GM19438 (cell line): ENCODE data around the gene TMEM272.
A peak's percentile ranks its signal among the peaks of the same experiment; 100 is the strongest.
"Not testable (repeated sequence)": the region's sequence is repeated elsewhere in the genome, so short reads cannot be mapped to it uniquely, and the experiment has no call there.

ENCODE experiments used
- ATAC-seq: cut with Tn5 transposase; IDR thresholded peaks from one replicate; pipeline ENCODE4 v1.9.1; 2021; ENCODE audit warnings: low read depth; ENCODE audit not compliant: unreplicated experiment

TMEM272 gene

DNA sequence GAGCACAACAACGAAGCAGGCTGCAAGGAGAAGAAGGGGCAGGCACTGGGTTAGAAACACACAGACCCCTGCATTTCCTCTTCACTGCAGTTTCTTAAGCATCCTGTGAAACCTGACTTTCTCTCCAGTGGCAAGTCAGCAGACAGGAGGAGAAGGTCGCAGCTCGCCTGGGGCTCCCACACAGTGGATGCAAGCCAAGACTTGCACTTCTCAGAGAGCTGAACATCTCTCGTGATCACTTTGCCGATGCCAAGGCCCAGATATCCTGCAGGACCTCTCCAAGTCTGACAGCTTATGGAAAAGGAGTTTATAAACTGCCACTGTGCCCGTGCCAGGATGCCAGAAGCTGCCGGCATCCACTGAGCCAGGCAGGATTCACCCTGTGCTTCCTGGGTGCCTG lies 18.4 kb downstream of the TMEM272 start:
- ATAC-seq, result no peak

DNA sequence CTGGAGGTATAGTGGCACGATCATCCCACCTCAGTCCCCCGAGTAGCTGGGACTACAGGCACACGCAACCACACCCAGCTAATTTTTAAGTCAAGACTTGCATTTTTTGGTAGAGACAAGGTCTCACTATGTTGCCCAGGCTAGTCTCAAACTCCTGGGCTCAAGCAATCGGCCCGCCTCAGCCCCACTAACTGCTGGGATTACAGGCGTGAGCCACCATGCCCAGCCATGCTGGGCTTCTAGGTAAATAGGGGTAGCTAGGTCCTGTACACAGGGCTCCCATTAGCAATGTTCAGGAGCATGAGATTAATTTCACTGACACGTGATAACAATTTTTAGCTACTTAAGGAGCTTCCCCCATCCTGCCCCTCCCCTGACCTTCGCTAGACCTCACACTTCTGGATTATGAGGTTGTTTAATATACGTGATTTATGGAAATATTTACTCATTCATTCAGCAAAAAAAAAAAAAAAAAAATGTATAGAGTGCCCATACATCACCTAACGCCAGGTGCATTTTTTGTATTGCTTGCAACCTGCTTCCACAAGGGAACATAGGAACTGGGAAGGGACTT lies 19.2 kb downstream of the TMEM272 start:
- no peak for ATAC-seq

DNA sequence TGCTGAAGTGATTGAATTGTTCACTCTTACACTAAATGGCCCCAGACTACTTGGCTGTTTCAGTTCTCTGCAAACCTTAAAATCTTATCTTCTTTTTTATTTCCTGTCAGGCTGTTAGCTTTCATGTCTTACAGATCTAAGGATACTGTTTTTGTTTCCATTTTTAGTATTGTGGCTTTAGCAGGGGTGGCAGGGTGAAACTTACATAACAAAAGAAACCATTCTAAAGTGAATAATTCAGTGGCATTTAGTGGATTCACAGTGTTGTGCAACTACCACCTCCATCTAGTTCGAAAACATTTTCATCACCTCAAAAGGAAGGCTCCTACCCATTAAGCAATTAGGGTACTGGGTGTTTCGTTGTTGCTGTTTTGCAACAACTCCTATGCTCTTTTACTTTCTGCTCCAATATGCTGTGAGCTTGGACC lies 19.8 kb downstream of the TMEM272 start:
- no peak for ATAC-seq

DNA sequence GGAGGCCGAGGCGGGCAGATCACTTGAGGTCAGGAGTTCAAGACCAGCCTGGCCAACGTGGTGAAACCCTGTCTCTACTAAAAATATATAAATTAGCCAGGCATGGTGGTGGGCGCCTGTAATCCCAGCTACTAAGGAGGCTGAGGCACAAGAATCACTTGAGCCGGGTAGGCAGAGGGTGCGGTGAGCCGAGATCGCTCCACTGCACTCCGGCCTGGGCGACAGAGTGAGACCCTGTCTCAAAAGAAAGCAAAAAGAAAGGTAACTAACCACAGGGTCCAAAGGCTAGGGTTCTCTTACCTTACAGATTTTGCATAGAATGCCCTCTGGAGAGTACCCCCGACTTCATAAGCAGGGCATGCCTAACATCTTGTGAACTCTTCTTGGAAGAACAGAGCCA lies 20.3 kb downstream of the TMEM272 start:
- ATAC-seq, result not testable (repeated sequence)

DNA sequence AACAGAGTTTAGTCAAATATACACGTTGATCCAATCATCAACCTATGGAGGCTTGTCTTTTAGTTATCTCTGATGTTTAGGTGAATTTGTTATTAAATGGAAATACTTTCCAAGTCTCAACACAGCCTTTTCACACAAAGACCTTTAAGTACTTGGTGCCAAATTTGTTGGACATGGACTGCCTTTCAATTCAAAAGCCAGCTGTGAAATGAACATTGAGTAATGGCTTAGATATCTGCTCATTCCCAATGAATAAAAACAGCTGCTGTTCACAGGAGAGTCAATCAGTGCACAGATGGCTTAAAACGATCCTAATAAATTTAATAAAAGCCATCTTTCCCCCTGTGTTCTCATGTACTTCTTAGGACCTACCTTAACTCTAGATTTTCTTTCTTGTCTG lies 21.1 kb downstream of the TMEM272 start:
- ATAC-seq, result no peak

DNA sequence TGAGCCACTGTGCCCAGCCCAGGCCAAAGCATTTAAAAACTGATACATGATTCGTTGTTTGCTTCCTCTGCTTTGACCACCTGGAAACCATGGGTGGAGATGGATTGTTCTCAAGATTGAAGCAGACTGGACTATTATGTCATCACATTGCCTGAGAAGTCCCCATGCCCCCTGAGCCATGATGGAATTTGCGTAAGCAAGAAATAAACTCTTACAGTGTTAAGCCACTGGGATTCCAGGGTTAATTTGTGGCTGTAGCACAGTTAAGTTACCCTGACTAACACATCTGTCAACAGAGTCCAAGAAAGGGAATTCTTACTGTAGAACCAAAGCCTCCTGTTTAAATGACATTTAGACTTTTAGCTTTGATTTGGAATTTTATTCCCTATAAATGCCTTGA lies 21.6 kb downstream of the TMEM272 start:
- no peak for ATAC-seq

DNA sequence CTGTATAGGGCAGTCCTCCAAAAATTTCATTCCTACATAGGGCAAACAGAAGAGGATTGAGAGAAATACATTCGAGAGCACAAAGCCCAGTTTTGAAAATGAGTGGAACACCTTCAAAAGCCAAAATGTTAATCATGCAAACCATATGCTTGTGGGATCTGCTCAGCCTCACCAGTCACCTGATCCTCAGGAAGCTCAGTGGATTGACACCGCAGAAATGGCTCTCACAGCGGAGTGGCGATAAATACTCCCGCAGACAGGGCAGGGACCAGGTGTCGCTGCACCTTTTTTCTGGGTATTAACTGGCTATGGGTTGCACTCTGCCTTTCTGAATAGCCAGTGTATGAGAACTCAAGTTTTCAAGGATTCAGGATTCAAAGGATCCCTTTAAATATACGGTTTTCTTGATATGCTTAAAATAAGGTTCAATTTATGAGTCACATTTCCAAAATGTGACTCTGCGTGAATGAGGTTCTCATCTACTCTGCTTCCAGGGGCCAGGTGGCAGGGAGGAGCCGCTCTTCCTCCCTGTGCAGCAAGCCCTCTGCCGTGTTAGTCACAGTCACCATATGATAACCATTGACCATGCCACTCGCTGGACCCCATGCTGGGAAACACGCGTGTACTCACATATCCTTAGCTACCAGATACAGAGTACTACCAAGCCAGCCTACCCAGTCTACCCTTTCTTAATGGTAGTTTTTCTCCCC lies 22.7 kb downstream of the TMEM272 start:
- ATAC-seq, result no peak

DNA sequence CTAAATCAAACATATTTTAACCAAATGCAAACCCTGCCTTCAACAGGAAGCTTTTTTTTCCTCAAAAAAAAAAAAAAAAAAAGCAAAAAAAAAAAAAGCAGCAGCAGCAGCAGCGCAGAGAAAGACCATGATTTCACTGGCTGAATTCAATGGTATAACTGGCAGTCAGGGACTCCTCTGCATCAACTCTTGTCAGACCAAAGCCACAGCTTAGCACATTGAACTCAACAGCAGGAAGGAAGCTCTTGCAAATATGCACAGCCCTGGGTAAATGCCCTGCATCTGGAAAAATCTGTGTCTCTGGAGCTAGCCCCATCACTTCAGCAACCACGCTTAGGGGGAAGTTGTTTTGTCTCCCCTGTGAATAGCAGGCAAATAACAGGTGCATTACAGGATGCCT lies 23.4 kb downstream of the TMEM272 start:
- ATAC-seq, result no peak

DNA sequence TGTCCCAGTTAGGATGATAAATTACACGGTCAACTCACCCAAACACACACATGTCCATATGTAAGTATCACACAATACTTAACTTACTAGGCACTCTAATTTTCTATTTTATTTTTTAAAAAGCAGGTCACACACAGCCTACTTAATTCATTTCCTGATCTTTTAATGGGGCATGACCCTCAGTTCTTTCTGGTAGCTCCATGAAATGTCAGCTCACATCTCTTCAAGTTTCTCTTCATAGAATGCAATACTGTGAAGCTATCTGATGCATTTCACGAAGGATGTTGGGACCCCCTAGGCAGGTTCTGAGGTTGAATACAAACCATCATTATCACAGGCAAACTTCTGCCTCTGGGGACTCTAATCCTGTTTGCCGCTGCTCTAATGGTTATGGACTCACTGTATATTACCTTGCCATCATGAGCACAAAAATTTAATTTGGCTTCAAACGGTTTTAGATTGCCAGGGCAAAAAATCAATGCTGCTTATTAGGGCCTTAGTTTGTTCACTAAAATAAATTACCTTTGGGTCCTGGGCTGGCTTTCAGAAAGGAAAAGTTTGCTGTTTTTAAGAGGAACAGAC lies 24.9 kb downstream of the TMEM272 start:
- no peak for ATAC-seq

DNA sequence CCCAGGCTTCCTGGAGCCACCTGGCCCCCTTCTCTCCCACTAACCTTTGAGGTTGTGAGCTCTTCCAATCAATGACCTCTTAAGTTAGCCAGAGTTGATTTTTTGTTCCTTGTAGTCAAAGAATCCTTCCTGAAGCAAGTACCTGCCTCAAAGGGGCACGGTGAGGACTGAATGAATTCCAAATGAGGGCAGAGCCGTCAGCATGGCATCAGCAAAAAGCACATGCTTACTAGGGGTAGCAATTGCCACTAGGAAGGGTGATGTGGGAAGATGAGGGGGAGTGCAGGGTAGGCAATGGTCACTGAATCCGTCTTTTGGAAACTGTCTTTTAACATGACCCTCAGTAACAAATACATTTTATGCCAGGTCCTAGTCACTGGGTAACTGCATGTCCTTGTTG lies 25.4 kb downstream of the TMEM272 start:
- ATAC-seq, result no peak

DNA sequence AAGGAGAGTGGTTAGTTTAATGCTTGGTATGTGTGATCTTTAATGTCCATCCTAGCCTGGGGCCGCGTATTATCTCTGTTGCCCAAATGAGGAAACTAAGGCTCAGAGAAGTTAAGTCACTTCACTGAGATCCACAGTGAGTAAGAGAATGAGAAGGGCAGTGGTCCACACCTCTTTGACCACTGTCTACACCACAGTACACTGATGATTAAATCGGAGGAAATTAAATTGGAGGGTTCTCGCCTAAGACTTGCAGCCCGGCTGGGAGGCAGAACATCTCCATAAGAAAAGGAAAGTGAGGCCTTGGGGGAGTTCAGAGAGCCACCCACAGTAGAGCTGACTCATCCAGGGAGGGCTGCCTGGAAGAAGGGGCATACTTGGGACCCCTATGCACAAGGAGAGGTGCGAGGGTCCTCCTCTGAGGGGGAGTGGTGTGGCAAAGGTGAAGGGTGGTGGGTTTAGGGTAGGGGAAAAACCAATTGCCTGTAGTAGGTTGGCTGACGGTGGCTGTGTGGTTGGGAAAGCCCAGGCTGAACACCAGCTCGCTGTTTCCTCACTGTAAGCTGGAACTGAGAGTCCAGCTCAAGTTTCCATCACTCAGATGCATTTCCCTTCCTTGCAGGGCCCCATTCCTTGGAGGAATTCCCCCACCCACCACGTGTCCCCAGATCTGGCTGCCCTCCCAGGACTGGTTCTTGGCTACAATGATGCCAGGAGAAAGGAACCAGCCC lies 26.0 kb downstream of the TMEM272 start:
- ATAC-seq, result no peak

DNA sequence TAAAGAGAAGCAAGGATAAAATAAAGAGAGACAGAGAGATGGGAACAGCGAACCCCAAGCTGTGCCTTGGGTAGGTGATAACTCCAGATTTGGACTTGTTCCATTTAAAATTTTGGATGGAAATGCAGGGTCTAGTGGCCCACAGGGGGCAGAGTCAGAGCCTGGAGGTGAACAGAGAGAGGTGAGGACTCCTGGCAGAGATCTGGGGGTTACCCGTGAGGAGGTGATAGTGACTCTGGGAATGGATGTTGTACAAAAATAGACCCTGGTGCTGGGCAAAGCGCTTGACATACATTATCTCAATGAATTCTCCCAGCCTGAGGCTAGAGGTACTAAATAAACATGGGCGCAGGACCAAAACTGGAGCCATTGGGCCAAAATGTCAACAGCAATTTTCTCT lies 26.7 kb downstream of the TMEM272 start:
- no peak for ATAC-seq

DNA sequence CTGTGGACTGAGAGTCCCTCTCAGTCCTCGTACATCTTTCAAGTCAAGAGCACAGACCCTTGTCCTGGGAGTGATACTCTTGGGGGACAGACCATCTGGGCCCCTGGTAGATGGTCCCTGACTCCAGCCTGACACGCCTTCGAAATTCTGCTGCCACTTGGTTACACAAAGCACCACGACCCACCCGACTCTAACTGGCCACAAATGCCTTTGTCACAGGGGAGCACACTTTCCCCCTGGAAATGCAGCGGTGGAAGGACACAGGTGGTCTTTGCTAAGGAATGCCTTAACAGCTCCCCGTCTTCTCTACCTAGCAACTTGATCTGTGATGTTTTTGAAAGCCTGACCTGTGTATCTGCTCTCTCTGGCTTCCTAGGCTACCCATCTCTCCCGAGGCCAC lies 27.3 kb downstream of the TMEM272 start:
- ATAC-seq, result no peak

DNA sequence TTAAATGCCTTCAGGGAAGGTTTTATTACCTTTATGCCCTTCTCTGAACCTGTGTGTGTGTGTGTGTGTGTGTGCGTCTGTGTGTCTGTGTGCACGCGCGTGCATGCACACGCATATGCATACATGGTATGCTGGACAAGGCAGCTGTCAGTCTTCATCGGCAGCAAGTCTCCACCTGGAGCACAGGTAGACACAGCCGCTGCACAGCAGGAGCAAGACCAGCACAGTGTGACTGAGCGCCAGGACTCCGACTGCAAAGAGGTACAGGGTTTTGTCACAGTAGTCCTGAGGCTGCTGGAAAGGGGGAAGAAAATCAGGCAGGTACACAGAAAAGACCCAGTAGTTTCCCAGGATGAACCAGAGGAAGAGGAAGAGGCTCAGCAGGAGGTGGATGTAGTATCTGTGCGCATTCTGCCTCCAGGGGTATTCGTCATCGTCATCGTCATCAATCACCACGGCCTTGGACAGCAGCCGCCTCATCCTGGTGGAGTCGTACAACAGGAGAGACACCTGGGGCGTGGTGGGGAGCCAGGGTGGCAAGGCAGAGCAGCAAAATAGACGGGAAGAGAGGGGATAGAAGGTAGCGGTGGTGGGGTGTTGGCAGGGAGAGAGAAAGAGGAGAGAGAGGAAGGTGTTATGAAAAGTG lies 28.2 kb downstream of the TMEM272 start:
- no peak for ATAC-seq

DNA sequence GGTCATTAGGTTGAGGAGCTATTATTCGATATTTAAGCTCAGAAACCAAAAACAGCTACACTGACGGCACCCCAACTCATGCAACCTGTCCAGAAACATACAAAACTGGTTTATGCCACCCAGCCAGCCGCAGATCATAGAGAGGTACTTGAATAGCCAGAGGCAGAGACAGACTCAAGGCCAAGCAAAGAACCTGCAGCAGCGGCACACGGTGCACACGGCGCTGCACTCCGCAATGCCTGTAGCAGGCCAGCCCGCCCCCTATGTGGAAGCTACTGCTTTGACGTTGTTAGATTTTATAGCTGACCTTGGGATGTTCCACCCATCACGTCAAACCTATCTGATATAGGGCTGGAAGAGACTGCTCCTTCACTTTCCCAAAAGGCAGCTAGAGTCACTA lies 29.1 kb downstream of the TMEM272 start:
- no peak for ATAC-seq

DNA sequence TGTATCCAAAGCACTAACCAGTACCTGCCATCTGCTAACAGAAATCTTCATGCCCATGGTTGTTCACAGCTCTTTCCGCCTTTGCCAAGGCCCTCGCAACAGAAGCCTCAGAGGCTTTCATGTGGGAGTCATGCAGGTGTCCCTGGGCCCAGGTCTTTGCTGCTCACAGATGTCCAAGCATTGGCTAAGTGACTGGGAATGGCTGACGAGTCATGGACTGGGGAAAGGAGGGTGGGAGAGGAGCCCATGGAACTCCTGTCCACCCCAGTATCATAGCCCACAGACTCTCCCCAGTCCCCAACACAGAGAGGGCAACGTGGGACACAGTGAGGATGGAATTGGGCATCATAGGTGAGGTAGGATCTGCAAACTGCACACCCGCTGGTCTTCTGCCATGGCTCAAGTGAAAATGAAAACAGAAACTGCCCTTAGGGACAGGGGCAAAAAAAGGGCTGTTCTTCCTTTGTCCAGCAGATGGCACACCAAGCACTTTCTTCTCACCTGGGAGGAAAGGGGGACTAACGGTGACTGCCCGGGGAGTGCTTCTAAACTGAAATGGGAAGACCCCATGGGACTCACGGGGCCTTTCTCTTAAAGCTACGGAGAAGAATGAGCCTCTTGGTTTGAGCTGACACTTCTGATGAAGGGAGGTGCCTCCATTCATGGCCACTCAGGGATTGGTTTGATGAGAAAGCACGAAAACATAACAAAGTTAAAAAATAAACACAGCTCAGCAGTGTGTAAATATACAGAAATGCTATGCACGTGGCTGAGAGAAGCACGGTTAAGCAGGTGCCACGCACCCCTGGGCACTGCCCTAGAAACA lies 29.9 kb downstream of the TMEM272 start:
- peak; percentile 84 for ATAC-seq

DNA sequence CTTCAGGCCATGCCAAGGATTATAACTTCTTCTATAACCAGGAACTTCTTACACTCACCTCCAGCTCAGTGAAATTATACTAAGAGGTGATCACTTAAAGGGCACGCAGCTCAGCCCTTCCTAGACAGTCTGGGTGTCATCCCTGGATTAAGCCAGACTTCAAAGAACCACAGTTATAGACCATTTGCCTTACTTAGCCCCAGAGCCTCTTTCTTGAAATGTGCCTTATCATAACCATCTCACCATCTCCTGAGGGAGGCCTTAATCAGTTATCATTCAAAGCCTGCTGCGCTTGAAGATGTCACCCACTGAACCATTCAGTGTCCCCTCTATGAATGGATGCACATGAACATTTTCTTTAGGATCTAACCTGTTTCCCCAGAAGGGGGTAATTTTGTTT lies 30.9 kb downstream of the TMEM272 start:
- no peak for ATAC-seq

DNA sequence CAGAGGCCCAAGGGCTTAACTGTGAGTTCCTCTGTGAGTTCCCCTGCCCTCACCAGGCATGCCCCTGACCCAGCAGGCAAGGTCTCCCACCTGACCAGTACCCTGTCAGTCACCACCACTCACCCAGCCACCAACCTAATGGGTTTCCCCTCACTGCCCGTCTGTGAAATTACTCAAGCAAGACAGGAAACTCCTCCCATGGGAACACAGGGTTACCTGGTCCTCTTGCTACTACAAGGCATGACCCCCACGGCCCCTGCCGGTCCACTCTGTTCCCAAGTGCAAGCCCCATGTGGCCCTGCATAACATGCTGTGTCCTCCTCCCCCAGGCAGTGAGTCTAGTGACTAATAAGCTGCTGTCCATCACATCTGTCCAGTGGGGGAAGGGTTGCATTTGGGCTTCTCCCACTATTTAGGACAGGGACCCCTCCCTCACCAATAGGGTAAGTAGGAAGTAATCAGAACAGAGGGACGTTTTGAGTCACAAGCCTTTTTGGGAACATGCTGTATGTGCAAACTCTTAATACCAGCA lies 33.0 kb downstream of the TMEM272 start:
- ATAC-seq, result no peak

DNA sequence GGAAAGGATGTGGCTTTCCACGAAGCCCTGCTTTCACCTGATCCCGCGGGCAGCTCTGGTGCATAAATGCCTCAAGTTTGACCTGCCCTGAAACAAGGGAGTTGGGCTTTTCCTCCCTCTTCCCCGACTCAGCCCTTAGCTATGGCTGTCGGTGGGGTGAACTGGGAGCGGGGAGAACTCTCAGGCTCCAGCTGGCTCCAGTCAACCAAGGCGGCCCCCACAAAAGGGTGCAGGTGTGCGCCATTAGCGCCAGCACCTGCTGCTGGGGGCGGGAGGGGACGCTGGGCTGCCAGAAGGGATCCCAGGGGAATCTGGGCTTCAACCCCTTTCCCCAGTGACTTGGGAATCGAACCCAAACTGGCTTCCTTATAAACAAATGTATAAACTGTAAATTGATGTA lies 33.9 kb downstream of the TMEM272 start:
- no peak for ATAC-seq

DNA sequence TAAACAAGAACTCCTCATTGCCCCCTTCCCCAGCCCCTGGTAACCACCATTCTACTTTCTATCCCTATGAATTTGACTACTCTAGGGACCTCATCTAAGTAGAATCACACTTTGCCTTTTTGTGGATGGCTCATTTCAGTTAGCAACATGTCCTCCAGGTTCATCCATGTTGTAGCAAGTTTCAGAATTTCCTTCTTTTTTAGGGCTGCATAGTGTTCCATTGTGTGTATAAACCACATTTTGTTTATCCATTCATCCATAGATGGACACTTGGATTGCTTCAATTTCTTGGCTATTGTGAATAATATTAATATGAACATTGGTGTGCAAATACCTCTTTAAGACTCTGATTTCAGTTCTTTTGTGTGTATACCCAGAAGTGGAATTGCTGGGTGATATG lies 36.2 kb downstream of the TMEM272 start:
- no peak for ATAC-seq
